ENCODE results near the gene FBXO21. TPM values are rescaled to one million over a fixed set of nuclear protein-coding genes. Genes with fewer than 3 reads are reported as not detected.

The FBXO21 gene
- total and polyA plus RNA-seq, 2 of the 13 experiments (the other 11 are each of a cell fraction or from before 2014, with no cell fraction given), result 15.6 to 32.5 TPM

DNA sequence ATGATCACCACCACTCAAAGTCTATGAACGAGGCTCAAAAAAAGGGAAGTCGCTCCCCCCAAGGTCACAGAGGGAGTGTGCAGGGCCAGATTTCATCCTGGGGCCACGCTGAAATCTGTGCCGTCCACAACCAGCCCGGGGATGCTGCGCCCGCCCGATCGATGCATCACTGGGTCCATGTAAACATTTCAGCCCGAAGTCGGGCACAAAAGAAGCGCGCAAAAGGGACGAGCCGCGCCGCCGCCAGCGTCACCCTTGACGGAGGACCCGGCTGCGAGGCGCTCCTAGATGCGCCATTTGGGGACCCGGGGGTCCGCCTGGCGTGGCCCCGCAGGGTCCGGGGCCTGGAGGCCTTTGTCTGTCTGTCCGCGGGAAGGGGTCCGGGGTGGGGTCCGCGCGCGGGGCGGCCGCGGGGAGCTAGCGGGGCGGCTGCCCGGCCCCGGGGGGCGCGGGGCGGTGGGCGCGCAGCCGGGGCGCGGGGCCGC is 503 bp downstream of the FBXO21 start (continued):
- TF ChIP-seq, protein P1, sequence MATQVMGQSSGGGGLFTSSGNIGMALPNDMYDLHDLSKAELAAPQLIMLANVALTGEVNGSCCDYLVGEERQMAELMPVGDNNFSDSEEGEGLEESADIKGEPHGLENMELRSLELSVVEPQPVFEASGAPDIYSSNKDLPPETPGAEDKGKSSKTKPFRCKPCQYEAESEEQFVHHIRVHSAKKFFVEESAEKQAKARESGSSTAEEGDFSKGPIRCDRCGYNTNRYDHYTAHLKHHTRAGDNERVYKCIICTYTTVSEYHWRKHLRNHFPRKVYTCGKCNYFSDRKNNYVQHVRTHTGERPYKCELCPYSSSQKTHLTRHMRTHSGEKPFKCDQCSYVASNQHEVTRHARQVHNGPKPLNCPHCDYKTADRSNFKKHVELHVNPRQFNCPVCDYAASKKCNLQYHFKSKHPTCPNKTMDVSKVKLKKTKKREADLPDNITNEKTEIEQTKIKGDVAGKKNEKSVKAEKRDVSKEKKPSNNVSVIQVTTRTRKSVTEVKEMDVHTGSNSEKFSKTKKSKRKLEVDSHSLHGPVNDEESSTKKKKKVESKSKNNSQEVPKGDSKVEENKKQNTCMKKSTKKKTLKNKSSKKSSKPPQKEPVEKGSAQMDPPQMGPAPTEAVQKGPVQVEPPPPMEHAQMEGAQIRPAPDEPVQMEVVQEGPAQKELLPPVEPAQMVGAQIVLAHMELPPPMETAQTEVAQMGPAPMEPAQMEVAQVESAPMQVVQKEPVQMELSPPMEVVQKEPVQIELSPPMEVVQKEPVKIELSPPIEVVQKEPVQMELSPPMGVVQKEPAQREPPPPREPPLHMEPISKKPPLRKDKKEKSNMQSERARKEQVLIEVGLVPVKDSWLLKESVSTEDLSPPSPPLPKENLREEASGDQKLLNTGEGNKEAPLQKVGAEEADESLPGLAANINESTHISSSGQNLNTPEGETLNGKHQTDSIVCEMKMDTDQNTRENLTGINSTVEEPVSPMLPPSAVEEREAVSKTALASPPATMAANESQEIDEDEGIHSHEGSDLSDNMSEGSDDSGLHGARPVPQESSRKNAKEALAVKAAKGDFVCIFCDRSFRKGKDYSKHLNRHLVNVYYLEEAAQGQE (IDR thresholded peaks at IDR 0.05; ENCODE audit: borderline replicate concordance in 1 of 2, low read depth in 1 of 2, low read length in 2 of 2), result no peak
- TF ChIP-seq RAD51 (IDR thresholded peaks at IDR 0.05; ENCODE audit: borderline replicate concordance) (no peak), ISL2 (CRISPR knock-in tag; IDR thresholded peaks at IDR 0.05) (no peak), ZNF432 (CRISPR knock-in tag; IDR thresholded peaks at IDR 0.05; ENCODE audit: borderline replicate concordance) (no peak), MED1 (CRISPR knock-in tag; IDR thresholded peaks at IDR 0.05) (no peak), KLF12 (CRISPR knock-in tag; IDR thresholded peaks at IDR 0.05; ENCODE audit: borderline replicate concordance) (0 out of 2 replicates have a peak, but pooled peaks have one; percentile 2), SCMH1 (CRISPR knock-in tag; IDR thresholded peaks at IDR 0.05; ENCODE audit: borderline replicate concordance) (no peak), ZFX (CRISPR knock-in tag; IDR thresholded peaks at IDR 0.05; ENCODE audit: low read depth) (no peak), RARG (CRISPR knock-in tag; IDR thresholded peaks at IDR 0.05; ENCODE audit: low read depth) (no peak), ZNF251 (CRISPR knock-in tag; IDR thresholded peaks at IDR 0.05) (no peak), CHCHD3 (CRISPR knock-in tag; IDR thresholded peaks at IDR 0.05) (no peak)
- TF ChIP-seq, protein P2, sequence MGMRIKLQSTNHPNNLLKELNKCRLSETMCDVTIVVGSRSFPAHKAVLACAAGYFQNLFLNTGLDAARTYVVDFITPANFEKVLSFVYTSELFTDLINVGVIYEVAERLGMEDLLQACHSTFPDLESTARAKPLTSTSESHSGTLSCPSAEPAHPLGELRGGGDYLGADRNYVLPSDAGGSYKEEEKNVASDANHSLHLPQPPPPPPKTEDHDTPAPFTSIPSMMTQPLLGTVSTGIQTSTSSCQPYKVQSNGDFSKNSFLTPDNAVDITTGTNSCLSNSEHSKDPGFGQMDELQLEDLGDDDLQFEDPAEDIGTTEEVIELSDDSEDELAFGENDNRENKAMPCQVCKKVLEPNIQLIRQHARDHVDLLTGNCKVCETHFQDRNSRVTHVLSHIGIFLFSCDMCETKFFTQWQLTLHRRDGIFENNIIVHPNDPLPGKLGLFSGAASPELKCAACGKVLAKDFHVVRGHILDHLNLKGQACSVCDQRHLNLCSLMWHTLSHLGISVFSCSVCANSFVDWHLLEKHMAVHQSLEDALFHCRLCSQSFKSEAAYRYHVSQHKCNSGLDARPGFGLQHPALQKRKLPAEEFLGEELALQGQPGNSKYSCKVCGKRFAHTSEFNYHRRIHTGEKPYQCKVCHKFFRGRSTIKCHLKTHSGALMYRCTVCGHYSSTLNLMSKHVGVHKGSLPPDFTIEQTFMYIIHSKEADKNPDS (CRISPR knock-in tag; IDR thresholded peaks at IDR 0.05), result no peak
- TF ChIP-seq, protein P3, sequence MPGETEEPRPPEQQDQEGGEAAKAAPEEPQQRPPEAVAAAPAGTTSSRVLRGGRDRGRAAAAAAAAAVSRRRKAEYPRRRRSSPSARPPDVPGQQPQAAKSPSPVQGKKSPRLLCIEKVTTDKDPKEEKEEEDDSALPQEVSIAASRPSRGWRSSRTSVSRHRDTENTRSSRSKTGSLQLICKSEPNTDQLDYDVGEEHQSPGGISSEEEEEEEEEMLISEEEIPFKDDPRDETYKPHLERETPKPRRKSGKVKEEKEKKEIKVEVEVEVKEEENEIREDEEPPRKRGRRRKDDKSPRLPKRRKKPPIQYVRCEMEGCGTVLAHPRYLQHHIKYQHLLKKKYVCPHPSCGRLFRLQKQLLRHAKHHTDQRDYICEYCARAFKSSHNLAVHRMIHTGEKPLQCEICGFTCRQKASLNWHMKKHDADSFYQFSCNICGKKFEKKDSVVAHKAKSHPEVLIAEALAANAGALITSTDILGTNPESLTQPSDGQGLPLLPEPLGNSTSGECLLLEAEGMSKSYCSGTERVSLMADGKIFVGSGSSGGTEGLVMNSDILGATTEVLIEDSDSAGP (CRISPR knock-in tag; IDR thresholded peaks at IDR 0.05; ENCODE audit: borderline replicate concordance), result peak; percentile 9; the same call in 1 of the 2 replicates
- TF ChIP-seq, protein P4, sequence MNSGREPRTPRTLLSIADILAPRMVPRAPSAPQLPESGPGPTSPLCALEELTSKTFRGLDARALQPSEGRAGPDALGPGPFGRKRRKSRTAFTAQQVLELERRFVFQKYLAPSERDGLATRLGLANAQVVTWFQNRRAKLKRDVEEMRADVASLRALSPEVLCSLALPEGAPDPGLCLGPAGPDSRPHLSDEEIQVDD (CRISPR knock-in tag; IDR thresholded peaks at IDR 0.05; ENCODE audit: borderline replicate concordance), result no peak
- TF ChIP-seq, protein P5, sequence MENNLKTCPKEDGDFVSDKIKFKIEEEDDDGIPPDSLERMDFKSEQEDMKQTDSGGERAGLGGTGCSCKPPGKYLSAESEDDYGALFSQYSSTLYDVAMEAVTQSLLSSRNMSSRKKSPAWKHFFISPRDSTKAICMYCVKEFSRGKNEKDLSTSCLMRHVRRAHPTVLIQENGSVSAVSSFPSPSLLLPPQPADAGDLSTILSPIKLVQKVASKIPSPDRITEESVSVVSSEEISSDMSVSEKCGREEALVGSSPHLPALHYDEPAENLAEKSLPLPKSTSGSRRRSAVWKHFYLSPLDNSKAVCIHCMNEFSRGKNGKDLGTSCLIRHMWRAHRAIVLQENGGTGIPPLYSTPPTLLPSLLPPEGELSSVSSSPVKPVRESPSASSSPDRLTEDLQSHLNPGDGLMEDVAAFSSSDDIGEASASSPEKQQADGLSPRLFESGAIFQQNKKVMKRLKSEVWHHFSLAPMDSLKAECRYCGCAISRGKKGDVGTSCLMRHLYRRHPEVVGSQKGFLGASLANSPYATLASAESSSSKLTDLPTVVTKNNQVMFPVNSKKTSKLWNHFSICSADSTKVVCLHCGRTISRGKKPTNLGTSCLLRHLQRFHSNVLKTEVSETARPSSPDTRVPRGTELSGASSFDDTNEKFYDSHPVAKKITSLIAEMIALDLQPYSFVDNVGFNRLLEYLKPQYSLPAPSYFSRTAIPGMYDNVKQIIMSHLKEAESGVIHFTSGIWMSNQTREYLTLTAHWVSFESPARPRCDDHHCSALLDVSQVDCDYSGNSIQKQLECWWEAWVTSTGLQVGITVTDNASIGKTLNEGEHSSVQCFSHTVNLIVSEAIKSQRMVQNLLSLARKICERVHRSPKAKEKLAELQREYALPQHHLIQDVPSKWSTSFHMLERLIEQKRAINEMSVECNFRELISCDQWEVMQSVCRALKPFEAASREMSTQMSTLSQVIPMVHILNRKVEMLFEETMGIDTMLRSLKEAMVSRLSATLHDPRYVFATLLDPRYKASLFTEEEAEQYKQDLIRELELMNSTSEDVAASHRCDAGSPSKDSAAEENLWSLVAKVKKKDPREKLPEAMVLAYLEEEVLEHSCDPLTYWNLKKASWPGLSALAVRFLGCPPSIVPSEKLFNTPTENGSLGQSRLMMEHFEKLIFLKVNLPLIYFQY (CRISPR knock-in tag; IDR thresholded peaks at IDR 0.05; ENCODE audit: borderline replicate concordance), result peak; percentile 71; the same call in 1 of the 2 replicates

All from HepG2 (cell line).